CD4-positive, alpha-beta T cell treated with Interleukin-17A for 4 hours (primary cell): Measurements from ENCODE around the gene PCSK4.
"Not testable (repeated sequence)": the region's sequence is repeated elsewhere in the genome, so short reads cannot be mapped to it uniquely, and the experiment has no call there.

Source experiments
- DNase-seq: peaks from one replicate; pipeline ENCODE4 v3.0.0-alpha.2; 2020; ENCODE audit warnings: mixed read lengths

PCSK4 gene

GRCh38 chr19:1486720-1487575 is 3.2 kb downstream of the PCSK4 start:
- DNase-seq, result no peak

- no peak for DNase-seq
Observed at GRCh38 chr19:1483979-1484428, 6.1 kb downstream of the PCSK4 start.

GRCh38 chr19:1483131-1483978 is 6.8 kb downstream of the PCSK4 start:
- no peak for DNase-seq

GRCh38 chr19:1482361-1483130 is 7.6 kb downstream of the PCSK4 start:
- no peak for DNase-seq

- DNase-seq, result no peak
Observed at GRCh38 chr19:1481893-1482360, 8.2 kb downstream of the PCSK4 start.

- no peak for DNase-seq
Observed at GRCh38 chr19:1481224-1481892, 8.8 kb downstream of the PCSK4 start.

GRCh38 chr19:1478934-1479707 is 11.0 kb downstream of the PCSK4 start, which contains the start of gene C19orf25:
C19orf25 (minus strand) TSS chr19:1479215; CDS start chr19:1478903, 312 bp downstream.
- peak; percentile 95 for DNase-seq

GRCh38 chr19:1477056-1477455 is 13.1 kb downstream of the PCSK4 start:
- not testable (repeated sequence) for DNase-seq

GRCh38 chr19:1475751-1476437 is 14.3 kb downstream of the PCSK4 start:
- no peak for DNase-seq

GRCh38 chr19:1474765-1475351 is 15.3 kb downstream of the PCSK4 start:
- no peak for DNase-seq

- no peak for DNase-seq
Observed at GRCh38 chr19:1474011-1474764, 16.0 kb downstream of the PCSK4 start.

GRCh38 chr19:1473085-1473851 is 16.9 kb downstream of the PCSK4 start:
- no peak for DNase-seq

- DNase-seq, result no peak
Observed at GRCh38 chr19:1472231-1473084, 17.7 kb downstream of the PCSK4 start.

- peak; percentile 49 for DNase-seq
Observed at GRCh38 chr19:1471515-1472160, 18.5 kb downstream of the PCSK4 start.

GRCh38 chr19:1471010-1471514 is 19.1 kb downstream of the PCSK4 start:
- peak; percentile 48 for DNase-seq

GRCh38 chr19:1470305-1471009 is 19.7 kb downstream of the PCSK4 start:
- DNase-seq, result peak; percentile 88

GRCh38 chr19:1470055-1470304 is 20.2 kb downstream of the PCSK4 start:
- no peak for DNase-seq
